Hepatocyte (in vitro differentiated cells): Measurements from ENCODE around the gene TAL2. TPM values are rescaled to one million over a fixed set of nuclear protein-coding genes. Genes with fewer than 3 reads are reported as not detected.

Experiments
- DNase-seq: peaks from one replicate; pipeline ENCODE4 v3.0.0-alpha.2; 2016; ENCODE audit warnings: low spot score
- H2AFZ ChIP-seq: fragments of 200-600 bp; sonication (generic); 2 replicates; pipeline ENCODE4 v1.6.0; 2016; ENCODE audit warnings: antibody characterized with exemption, mild to moderate bottlenecking
- H3K27ac ChIP-seq: fragments of 200-600 bp; sonication (generic); 2 replicates; pipeline ENCODE4 v1.5.1; 2016; ENCODE audit warnings: mild to moderate bottlenecking
- H3K27me3 ChIP-seq: fragments of 200-600 bp; sonication (generic); 2 replicates; pipeline ENCODE4 v1.6.1; 2016
- H3K36me3 ChIP-seq: fragments of 200-600 bp; sonication (generic); replicated peaks from 2 replicates; pipeline ENCODE4 v1.5.1; 2016; ENCODE audit warnings: low read depth; ENCODE audit not compliant: insufficient read depth
- H3K4me1 ChIP-seq: fragments of 200-600 bp; sonication (generic); 2 replicates; pipeline ENCODE4 v1.5.1; 2016; ENCODE audit warnings: mild to moderate bottlenecking, moderate library complexity; ENCODE audit not compliant: insufficient read depth
- H3K4me2 ChIP-seq: fragments of 200-600 bp; sonication (generic); 2 replicates; pipeline ENCODE4 v1.6.0; 2016
- H3K4me3 ChIP-seq: fragments of 200-600 bp; sonication (generic); 2 replicates; pipeline ENCODE4 v1.5.1; 2016; ENCODE audit warnings: mild to moderate bottlenecking
- H3K79me2 ChIP-seq: fragments of 200-600 bp; sonication (generic); 2 replicates; pipeline ENCODE4 v1.6.0; 2017; ENCODE audit warnings: mild to moderate bottlenecking
- H3K9me2 ChIP-seq: fragments of 200-600 bp; sonication (generic); replicated peaks from 2 replicates; pipeline ENCODE4 v1.6.0; 2017; ENCODE audit warnings: mild to moderate bottlenecking; ENCODE audit not compliant: insufficient read depth
- H3K9me3 ChIP-seq: fragments of 200-600 bp; sonication (generic); 2 replicates; pipeline ENCODE4 v1.5.1; 2016; ENCODE audit warnings: low read depth, mild to moderate bottlenecking
- H4K20me1 ChIP-seq: fragments of 200-600 bp; sonication (generic); 2 replicates; pipeline ENCODE4 v1.6.0; 2016; ENCODE audit warnings: mild to moderate bottlenecking; ENCODE audit not compliant: insufficient read depth, poor library complexity, severe bottlenecking
- CTCF ChIP-seq: fragments of 200-600 bp; sonication (generic); IDR thresholded peaks from 2 replicates; pipeline ENCODE4 v1.5.1; 2016; ENCODE audit warnings: antibody characterized with exemption, mild to moderate bottlenecking; ENCODE audit not compliant: poor library complexity
- EZH2 ChIP-seq: fragments of 200-600 bp; sonication (generic); IDR thresholded peaks from 2 replicates; pipeline ENCODE4 v1.6.1; 2016; ENCODE audit warnings: antibody characterized with exemption, mild to moderate bottlenecking, borderline replicate concordance
- EZH2phosphoT487 ChIP-seq: fragments of 200-600 bp; sonication (generic); IDR thresholded peaks from one replicate; pipeline ENCODE4 v1.6.1; 2018; ENCODE audit warnings: antibody characterized with exemption, mild to moderate bottlenecking, low read depth, moderate library complexity; ENCODE audit not compliant: unreplicated experiment, severe bottlenecking
- WGBS: methylation state at CpG from one replicate; pipeline ENCODE4 v1.1.6; 2016; ENCODE audit warnings: low lambda C conversion rate; ENCODE audit errors: missing lambda C conversion rate; 5-methylcytosine and 5-hydroxymethylcytosine counted together
- polyA plus RNA-seq: library from polyadenylated mRNA; unstranded; fragments of >200 nt; fragmentation: Nextera tagmentation; extraction: Ambion mirVana; gene quantifications from 2 replicates; pipeline ENCODE4 v1.2.1, GENCODE V29; 2016
- total RNA-seq: library from RNA; depleted of rRNA; stranded (reverse); fragments of >200 nt; gene quantifications from 2 replicates; pipeline ENCODE4 v1.2.3, GENCODE V29; 2014

Gene TAL2
- total RNA-seq (not detected in 2 replicates), polyA plus RNA-seq (0.50 TPM in 1 of 2 replicates, not detected in the other)

GRCh38 chr9:105662184-105663104 lies at the start of gene TAL2:
TAL2 (plus strand) TSS chr9:105662457; CDS start chr9:105662497, 40 bp downstream.
- Histone ChIP-seq H3K9me3 (no peaks in the 10 kb centered on the region), H3K4me3 (no peak within 1 kb of the TSS), H2AFZ (no peak within 1 kb of the TSS), H3K4me1 (no peaks in the 10 kb centered on the region), H3K4me2 (no peak within 1 kb of the TSS), H3K36me3 (no peaks in the 10 kb centered on the region), H3K9me2 (no peaks in the 10 kb centered on the region), H3K27ac (no peak within 1 kb of the TSS), H3K79me2 (no peaks in the 10 kb centered on the region), H4K20me1 (no peaks in the 10 kb centered on the region), H3K27me3 (peaks cover 8% of the 10 kb centered on the region)
- whole genome bisulfite sequencing, result 86% methylated on average over 12 of the region's 12 CpGs
- DNase-seq, result no peak
- TF ChIP-seq EZH2, result no peak
- no peak for TF ChIP-seq EZH2phosphoT487
- TF ChIP-seq CTCF, result no peak

GRCh38 chr9:105621001-105621400 lies 41.3 kb upstream of the TAL2 start:
- Histone ChIP-seq H3K4me1 (no peaks in the 10 kb centered on the region), H3K4me2 (no peak overlapping the region), H3K4me3 (no peak overlapping the region), H3K79me2 (no peaks in the 10 kb centered on the region), H2AFZ (no peak overlapping the region), H3K9me3 (no peaks in the 10 kb centered on the region), H3K27ac (no peak overlapping the region), H3K36me3 (no peaks in the 10 kb centered on the region), H4K20me1 (no peaks in the 10 kb centered on the region), H3K27me3 (no peaks in the 10 kb centered on the region), H3K9me2 (no peaks in the 10 kb centered on the region)
- TF ChIP-seq CTCF (no peak), EZH2phosphoT487 (no peak), EZH2 (no peak)
- DNase-seq, result no peak
- 95% methylated on average over 2 of the region's 2 CpGs for WGBS

- Histone ChIP-seq H3K36me3 (no peaks in the 10 kb centered on the region), H3K27me3 (no peaks in the 10 kb centered on the region), H4K20me1 (no peaks in the 10 kb centered on the region), H3K4me2 (no peak overlapping the region), H3K4me1 (no peaks in the 10 kb centered on the region), H3K27ac (no peak overlapping the region), H3K9me2 (no peaks in the 10 kb centered on the region), H3K79me2 (no peaks in the 10 kb centered on the region), H2AFZ (no peak overlapping the region), H3K4me3 (no peak overlapping the region), H3K9me3 (no peaks in the 10 kb centered on the region)
- WGBS, result 71% methylated on average over 1 of the region's 1 CpG
- DNase-seq, result no peak
- no peak for TF ChIP-seq CTCF
- TF ChIP-seq EZH2, result no peak
- no peak for TF ChIP-seq EZH2phosphoT487
Observed at GRCh38 chr9:105625088-105625487, 37.2 kb upstream of the TAL2 start.
